ENCODE data around the gene JARID2.
"Not testable (repeated sequence)": the region's sequence is repeated elsewhere in the genome, so short reads cannot be mapped to it uniquely, and the experiment has no call there.

The JARID2 gene

GRCh38 chr6:15401120-15401519 lies 155.3 kb downstream of the JARID2 start:
- DNase-seq (ENCODE audit: low spot score): no peak

DNA sequence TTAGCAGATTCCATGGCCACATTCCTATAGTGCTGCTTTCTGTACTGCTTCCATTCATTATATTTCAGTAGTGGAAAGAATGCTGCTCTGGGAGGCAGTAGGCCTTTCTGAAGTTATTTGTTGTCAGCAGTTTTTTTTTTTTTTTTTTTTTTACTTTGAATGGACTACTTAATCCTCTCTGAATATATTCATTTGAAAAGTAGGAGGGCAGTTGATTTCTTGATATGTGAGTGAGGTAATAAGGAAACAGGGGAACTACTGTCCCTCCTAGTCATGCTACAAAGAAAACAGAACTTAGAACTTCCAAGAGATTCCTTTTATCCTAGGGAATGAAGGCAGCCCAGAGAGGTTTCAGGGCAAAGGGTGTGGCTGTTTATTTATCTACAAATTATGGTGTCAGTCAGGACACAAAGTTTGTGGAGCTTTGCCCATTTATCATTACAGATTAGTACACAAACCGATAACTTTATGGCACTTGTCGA lies 155.9 kb downstream of the JARID2 start:
- no peak for DNase-seq (ENCODE audit: low spot score)

- DNase-seq (ENCODE audit: low spot score): no peak
Observed at GRCh38 chr6:15402406-15403045, 156.7 kb downstream of the JARID2 start.

GRCh38 chr6:15403094-15403755 lies 157.4 kb downstream of the JARID2 start:
- no peak for DNase-seq (ENCODE audit: low spot score)

DNA sequence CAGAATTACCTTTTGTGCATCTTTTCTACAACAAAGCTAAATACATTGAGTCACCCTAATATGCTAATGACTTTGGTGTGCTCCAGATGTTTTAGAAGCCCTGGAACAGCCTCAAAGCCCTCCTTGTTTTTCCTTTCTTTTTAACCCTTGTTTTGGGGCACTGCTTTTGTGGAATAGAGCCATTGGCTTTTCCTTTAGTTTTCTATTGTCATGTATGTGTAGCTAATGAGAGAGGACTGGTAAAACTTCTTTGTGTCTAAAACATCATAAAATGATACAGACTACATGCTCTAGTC lies 158.8 kb downstream of the JARID2 start:
- DNase-seq (ENCODE audit: low spot score): no peak

- DNase-seq (ENCODE audit: low spot score): no peak
Observed at GRCh38 chr6:15405129-15406068, 159.5 kb downstream of the JARID2 start.

DNA sequence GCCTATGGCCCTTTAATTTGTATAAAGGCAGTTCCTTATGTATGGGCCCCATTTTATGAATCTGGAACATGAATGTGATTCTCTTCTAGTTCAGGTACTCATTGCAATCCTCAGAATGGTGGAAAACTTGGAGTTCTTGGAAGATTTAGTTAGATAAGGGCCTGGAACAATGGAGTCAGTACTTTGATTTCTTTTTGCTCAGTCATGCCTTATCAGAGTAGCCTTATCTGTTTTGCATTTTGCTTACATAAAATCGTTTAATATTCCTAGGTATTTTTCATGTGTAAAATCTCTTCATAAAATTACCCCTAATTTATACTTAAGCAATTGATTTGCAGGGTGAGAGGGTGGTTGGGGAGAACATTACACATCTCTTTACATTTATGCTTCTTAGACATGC lies 160.6 kb downstream of the JARID2 start:
- no peak for DNase-seq (ENCODE audit: low spot score)

GRCh38 chr6:15408008-15408407 lies 162.1 kb downstream of the JARID2 start:
- DNase-seq (ENCODE audit: low spot score): no peak

GRCh38 chr6:15408758-15409157 lies 162.9 kb downstream of the JARID2 start:
- DNase-seq (ENCODE audit: low spot score): no peak

DNA sequence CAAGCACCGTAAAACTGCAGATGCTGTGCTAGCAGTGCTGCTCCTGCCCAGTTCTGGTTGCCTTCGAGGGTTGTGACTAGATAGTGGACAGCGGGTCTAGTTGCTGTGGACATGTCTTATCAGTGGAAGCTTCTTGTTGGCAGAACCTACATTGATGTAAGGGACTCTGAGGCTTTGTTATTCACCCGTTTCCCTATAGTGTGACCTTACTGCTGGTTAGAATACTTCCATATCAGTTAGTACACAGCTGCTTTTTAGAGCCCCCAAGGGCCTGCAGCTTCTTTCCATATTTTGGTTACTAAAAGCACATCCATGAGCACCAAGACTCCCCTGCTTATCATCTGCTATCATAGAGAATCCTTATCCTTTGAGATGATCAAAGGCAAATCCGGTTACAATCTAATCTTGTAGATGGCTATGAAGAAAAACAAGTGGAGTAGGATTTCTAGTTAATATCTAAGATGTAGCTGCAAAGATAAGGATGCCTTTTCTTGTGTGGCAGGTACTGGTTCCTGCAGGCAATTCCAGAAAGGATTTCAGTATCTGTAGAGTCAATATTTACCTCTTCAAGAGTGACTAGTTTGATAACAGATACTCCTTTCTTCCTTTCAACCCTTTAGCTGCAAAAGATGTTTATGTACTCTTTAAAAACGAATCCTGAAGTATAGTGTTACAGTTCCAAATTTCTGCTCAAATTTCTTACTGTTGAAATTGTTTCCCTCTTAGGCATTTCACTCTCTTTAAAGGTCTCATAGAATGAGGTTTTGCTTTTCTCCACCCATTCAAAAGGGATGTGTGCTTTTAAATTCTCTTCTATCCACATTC lies 163.6 kb downstream of the JARID2 start:
- DNase-seq (ENCODE audit: low spot score): no peak

GRCh38 chr6:15410126-15410391 lies 164.2 kb downstream of the JARID2 start:
- DNase-seq (ENCODE audit: low spot score): no peak

- no peak for DNase-seq (ENCODE audit: low spot score)
Observed at GRCh38 chr6:15410752-15411151, 164.9 kb downstream of the JARID2 start.

- DNase-seq (ENCODE audit: low spot score): no peak
Observed at GRCh38 chr6:15411766-15412165, 165.9 kb downstream of the JARID2 start.

DNA sequence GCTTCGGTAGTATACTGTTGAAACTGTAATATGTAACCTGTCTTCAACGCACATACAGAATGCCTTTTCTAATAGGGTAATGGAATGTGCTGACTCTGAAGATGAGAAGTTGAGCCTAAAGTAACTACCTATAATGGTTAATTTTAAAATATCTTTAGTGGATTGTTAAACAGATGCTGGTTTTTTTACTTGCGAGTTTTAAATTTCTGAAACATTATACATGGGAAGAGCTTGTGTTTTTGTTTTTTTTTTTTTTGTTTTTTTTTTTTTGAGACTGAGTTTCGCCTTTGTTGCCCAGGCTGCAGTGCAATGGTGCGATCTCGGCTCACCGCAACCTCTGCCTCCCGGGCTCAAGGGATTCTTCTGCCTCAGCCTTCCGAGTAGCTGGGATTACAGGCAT lies 166.9 kb downstream of the JARID2 start:
- DNase-seq (ENCODE audit: low spot score): no peak

DNA sequence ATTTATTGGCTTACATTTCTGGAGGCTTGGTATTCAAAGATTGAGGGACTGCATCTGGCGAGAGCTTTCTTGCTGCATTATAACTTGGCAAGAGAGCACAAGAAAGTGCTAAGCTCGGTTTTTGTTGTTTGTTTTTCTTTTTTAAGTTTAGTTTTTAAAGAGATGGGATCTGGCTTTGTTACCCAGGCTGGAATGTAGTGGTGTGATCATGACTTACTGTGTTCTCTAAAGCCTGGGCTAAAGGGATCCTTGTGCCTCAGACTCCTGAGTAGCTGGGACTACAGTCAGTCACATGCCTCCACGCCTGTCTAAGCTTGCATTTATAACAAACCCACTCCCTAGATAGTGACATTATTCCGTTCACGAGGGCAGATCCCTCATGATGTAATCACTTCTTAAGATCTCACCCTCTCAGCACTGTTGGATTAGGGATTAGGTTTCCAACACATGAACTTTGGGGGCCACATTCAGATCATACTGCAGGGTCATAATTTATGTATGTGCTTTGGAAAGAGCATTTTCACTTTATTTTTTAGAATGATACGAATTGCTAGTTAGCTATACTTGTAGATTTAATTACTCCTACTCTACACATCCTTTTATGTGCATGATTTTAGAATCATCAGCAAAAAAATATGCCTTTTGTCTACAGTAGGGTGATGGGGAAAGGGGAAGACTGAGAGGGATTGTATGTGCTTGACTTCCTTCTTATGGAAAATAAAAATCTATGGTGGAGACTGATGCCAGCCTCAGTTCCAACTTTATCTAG lies 167.8 kb downstream of the JARID2 start:
- DNase-seq (ENCODE audit: low spot score): no peak

GRCh38 chr6:15414235-15414612 lies 168.4 kb downstream of the JARID2 start:
- no peak for DNase-seq (ENCODE audit: low spot score)

GRCh38 chr6:15415622-15416021 lies 169.8 kb downstream of the JARID2 start:
- not testable (repeated sequence) for DNase-seq (ENCODE audit: low spot score)

DNA sequence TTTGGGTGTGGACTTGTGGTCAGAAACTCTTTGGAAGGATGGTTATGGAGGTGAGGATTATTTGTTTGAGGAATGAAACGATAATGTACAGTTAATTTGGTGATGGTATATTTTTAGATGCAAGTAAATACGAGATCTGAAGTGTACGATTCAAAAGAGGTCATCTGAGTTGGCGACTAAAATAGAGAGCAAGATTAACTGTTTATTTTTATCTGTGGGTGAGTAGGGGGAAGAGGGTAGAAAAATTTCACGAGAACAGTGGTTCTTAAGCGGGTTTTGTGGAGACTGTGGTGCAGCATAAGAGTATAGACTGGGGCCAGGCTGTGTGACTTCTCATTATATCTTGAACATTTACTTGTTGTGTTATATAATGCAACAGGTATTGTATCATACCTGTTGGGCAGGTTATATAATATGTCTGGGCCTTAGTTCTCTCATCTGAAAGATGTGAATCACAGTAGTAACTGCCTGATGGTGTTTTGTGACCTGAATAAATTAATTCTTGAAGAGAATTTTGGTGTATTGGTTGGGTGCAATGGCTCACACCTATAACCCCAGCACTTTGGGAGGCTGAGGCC lies 171.2 kb downstream of the JARID2 start:
- no peak for DNase-seq (ENCODE audit: low spot score)

DNA sequence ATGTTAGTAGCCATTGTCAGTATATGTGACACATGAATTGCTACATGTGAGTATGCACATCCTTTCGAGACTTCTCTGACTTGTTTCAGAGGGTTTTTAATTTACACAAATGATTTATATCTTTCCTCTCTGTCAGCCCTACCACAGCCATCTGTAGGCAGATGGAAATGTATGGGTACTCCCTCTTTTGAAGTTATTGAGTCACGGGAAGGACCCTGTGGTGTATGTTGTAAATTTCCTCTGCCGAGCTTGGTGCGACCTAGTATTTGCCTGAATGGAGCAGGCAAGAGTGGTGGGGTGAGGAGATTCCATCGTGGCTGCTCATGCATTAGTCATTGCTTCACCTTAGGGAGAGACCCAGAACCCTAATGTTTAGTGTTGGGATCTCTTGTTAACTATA lies 171.9 kb downstream of the JARID2 start:
- DNase-seq (ENCODE audit: low spot score): no peak

GRCh38 chr6:15419493-15419892 lies 173.6 kb downstream of the JARID2 start:
- no peak for DNase-seq (ENCODE audit: low spot score)

- DNase-seq (ENCODE audit: low spot score): no peak
Observed at GRCh38 chr6:15420959-15421438, 175.1 kb downstream of the JARID2 start.

All from AG20443 (cell line).